NCI-H2029 treated with DMSO at 0.1 percent for 48 hours (cell line): Measurements from ENCODE around the gene BNC2.

Source experiments
- DNase-seq: peaks from one replicate; lab custom pipeline; 2025; lab: John Stamatoyannopoulos, UW

BNC2 gene

GRCh38 chr9:16413509-16414016, 456.9 kb downstream of the BNC2 start:
- DNase-seq = no peak

- DNase-seq = no peak
Observed at GRCh38 chr9:16412740-16413139, 457.7 kb downstream of the BNC2 start.

GRCh38 chr9:16411311-16411710, 459.2 kb downstream of the BNC2 start:
- DNase-seq = no peak

GRCh38 chr9:16410601-16411280, 459.7 kb downstream of the BNC2 start:
- DNase-seq = no peak

GRCh38 chr9:16407617-16408016, 462.9 kb downstream of the BNC2 start:
- no peak for DNase-seq

- no peak for DNase-seq
Observed at GRCh38 chr9:16406526-16407225, 463.8 kb downstream of the BNC2 start.

GRCh38 chr9:16405421-16405820, 465.0 kb downstream of the BNC2 start:
- DNase-seq = no peak

GRCh38 chr9:16401701-16402100, 468.8 kb downstream of the BNC2 start:
- DNase-seq = no peak

DNA sequence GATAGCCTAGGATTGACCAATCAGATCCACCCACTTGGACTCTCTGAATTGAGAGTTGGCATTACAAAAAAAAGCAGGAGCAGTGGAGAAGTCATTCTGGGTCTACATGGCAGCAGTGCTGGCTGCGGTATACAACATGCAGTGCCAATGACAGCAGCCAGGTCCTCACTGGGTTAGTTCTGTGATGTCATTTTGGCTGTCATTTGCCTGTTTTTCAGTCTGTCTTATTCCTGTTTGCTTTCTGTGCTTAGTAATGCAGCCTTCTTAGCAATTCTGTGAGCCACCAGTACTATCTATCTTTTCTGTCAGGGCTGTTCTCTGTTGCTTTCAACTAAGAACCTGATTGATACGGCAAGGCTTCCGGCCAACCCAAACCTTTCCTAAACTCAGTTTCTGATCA, 471.8 kb downstream of the BNC2 start:
- DNase-seq = no peak

DNA sequence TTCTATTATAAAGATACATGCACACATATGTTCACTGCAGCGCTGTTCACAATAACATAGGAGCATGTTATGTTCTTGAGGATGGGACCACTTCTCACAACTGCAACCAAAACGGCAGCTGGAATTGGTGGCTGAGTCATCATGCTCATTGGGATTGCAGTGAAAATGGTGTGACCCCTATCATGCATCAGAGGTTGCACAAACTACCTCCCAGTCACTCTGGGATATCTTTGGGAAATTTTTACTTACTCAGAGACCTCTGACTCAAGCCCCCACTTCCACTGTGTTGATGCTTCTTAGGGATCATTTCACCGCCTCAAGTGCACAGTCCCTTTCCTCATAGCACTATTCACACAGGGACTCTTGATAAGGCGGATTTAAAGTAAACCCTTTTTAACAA, 474.1 kb downstream of the BNC2 start:
- DNase-seq = no peak

GRCh38 chr9:16391369-16391768, 479.1 kb downstream of the BNC2 start:
- DNase-seq = no peak

DNA sequence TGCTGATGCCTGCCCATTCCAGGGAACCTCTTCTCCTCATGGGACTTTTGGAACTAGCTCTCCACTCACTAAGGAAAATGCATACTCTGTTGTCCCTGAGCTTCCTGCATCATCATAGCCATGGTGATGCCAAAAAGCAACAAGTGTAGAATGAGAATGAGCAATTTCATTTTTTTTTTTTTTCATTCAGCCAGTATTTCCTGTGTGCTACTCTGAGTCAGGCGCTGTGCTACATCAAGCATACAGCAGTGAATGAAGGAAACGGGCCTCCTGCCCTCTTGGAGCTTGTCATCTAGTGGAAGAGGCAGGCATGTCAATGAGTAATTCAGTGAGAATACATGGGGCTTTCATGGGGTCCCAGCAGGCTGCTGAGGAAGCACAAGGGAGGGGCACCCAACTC, 483.1 kb downstream of the BNC2 start:
- no peak for DNase-seq

DNA sequence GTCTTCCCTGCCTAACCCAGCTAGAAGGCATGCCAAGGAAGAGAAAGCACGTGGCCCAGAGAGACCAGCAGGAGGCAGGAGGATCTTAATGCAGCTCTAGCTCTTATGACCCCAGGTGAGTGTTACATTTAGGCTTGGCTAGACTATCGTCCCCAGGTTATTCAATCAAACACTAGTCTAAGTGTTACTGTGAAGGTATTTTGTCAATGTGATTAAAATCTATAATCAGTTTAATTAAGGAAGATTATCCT, 483.7 kb downstream of the BNC2 start:
- no peak for DNase-seq

GRCh38 chr9:16386007-16386826, 484.3 kb downstream of the BNC2 start:
- no peak for DNase-seq

GRCh38 chr9:16385590-16385989, 484.9 kb downstream of the BNC2 start:
- no peak for DNase-seq

DNA sequence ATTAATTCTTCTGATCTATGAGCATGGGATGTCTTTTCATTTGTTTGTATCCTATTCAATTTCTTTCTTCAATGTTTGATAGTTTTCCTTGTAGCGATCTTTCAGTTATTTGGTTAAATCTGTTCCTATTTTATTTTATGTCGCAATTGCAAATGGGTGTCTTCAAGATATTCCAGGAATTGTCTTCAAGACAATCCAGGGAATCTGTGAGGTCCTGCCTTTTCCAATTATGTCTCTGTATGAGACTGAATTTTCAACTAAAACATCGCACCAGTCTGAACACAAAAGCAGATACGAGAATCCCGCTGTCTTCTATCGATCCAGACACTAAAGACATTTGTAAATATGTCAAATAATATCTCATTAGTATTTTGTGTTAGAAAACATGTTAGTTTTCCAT, 485.5 kb downstream of the BNC2 start:
- no peak for DNase-seq

- DNase-seq = no peak
Observed at GRCh38 chr9:16377311-16377710, 493.2 kb downstream of the BNC2 start.

- no peak for DNase-seq
Observed at GRCh38 chr9:16371306-16371705, 499.2 kb downstream of the BNC2 start.

GRCh38 chr9:16370647-16371046, 499.8 kb downstream of the BNC2 start:
- no peak for DNase-seq

DNA sequence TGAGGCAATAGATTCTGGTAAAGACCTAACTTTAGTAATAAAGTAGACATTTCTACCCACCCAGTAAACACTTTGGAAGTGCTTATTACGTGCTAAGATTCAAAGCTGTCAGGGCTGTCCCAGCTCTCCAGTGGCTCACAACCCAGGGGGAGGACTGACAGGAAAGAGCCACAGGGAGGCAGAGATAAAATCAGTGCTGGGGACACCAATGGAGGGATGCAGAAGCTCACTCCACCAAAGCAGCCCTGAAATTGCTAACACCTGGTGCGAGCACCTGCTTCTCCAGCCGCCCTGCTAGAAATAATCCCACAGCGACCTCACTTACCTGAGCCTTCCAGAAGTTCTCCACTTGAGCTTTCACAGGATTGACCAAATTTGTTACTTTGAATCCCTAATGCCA, 501.0 kb downstream of the BNC2 start:
- no peak for DNase-seq

- DNase-seq = peak; percentile 5
Observed at GRCh38 chr9:16368237-16369087, 502.0 kb downstream of the BNC2 start.

DNA sequence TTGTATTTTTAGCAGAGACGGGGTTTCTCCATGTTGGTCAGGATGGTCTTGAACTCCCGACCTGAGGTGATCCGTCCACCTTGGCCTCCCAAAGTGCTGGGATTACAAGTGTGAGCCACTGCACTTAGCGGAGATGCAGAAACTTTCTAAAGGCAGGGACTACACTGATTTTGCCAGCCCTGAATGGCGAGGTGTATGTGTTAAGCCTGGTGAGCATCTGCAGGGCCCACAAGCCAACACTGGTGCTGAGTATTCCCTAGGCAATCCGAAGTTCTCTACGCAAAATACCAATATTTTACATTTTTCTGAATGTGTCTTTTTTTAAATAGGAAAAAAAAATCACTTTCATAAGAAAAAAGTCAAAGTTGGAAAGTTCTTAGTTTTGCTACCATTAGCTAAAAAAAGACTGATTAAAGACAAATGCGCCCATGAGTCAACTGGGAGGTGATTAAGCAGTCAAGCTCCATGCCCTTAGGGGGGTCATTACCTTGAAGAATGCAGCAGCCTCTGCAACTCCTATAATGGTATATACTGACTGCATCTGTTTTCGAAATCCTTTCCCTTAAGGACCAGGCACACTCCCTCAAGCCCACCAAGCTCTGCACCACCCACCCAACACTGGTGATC, 502.8 kb downstream of the BNC2 start:
- no peak for DNase-seq
